ENCODE measurements around the gene ASAP2. TPM values are rescaled to one million over a fixed set of nuclear protein-coding genes. Genes with fewer than 3 reads are reported as not detected.

ASAP2 gene
- total RNA-seq, 1 experiment from 2014 or later: 12.6 TPM

- Histone ChIP-seq H2BK12ac (ENCODE audit: insufficient read length, low read depth, low read length) (no peak overlapping the region), H3K4ac (ENCODE audit: low read depth, low read length) (no peak overlapping the region), H3K4me1 (ENCODE audit: insufficient read depth, low read length) (no peaks in the 10 kb centered on the region), H2BK120ac (ENCODE audit: low read depth, low read length, poor library complexity, severe bottlenecking) (no peak overlapping the region), H3K27me3 (ENCODE audit: insufficient read depth, low read length) (no peaks in the 10 kb centered on the region), H2BK5ac (ENCODE audit: insufficient read length, low read length) (no peak overlapping the region), H4K5ac (ENCODE audit: insufficient read length, low read depth, low read length) (no peak overlapping the region), H4K8ac (replicated peaks; ENCODE audit: insufficient read length, low read depth, low read length) (no peak overlapping the region), H3K56ac (ENCODE audit: insufficient read length, low read depth, low read length) (no peak overlapping the region), H3K9me3 (ENCODE audit: control insufficient read depth, low read depth, low read length) (no peaks in the 10 kb centered on the region), H3K9ac (ENCODE audit: extremely low read depth, insufficient read length, low read length) (no peak overlapping the region), H3K79me1 (ENCODE audit: insufficient read depth, low read depth, low read length, poor library complexity, severe bottlenecking) (no peaks in the 10 kb centered on the region), H3K14ac (ENCODE audit: insufficient read depth, low read length) (no peak overlapping the region), H2BK20ac (ENCODE audit: low read depth, low read length, poor library complexity, severe bottlenecking) (no peak overlapping the region), H3K23me2 (ENCODE audit: insufficient read length, low read depth, low read length, poor library complexity, severe bottlenecking) (no peaks in the 10 kb centered on the region), H3K18ac (ENCODE audit: insufficient read length, low read depth, low read length) (no peak overlapping the region), H3K79me2 (ENCODE audit: insufficient read depth, low read length) (no peaks in the 10 kb centered on the region), H2AK5ac (ENCODE audit: insufficient read length, low read length) (no peak overlapping the region), H4K91ac (ENCODE audit: insufficient read length, low read depth, low read length) (no peak overlapping the region), H3T11ph (ENCODE audit: low read length) (no peak overlapping the region), H4K20me1 (ENCODE audit: control insufficient read depth, insufficient read depth, insufficient read length) (no peaks in the 10 kb centered on the region), H3K27ac (ENCODE audit: insufficient read length, low read depth, low read length) (no peak overlapping the region), H2BK15ac (ENCODE audit: low read depth, low read length) (no peak overlapping the region), H3K23ac (ENCODE audit: insufficient read length, low read depth, low read length) (no peak overlapping the region), H3K4me2 (ENCODE audit: insufficient read depth, insufficient read length, low read length) (no peak overlapping the region), H2AFZ (ENCODE audit: low read length) (no peak overlapping the region)
- no peaks in the 10 kb centered on the region for H3K36me3 Mint-ChIP-seq (ENCODE audit: insufficient read depth in 1 of 3, low read depth in 3 of 3)
- H3K4me1 Mint-ChIP-seq: peaks cover 15 to 17% of the 10 kb centered on the region in 2 experiments
- no peaks in the 10 kb centered on the region for H3K9me3 Mint-ChIP-seq
- no CpG with 5 or more reads among the region's 14 CpGs for WGBS (ENCODE audit: extremely low coverage, insufficient read length, low lambda C conversion rate)
- H3K27me3 Mint-ChIP-seq (ENCODE audit: low read depth): no peaks in the 10 kb centered on the region
- no peak overlapping the region for H3K4me3 Mint-ChIP-seq
- no peak for DNase-seq
- no peak overlapping the region; a peak in 1 of 7 replicates for H3K27ac Mint-ChIP-seq
- TF ChIP-seq CTCF (conservative IDR thresholded peaks at IDR 0.05): no peak
Observed at GRCh38 chr2:9308186-9308955, 101.8 kb downstream of the ASAP2 start.

All from H9 (cell line).